IMR-90 (cell line): ENCODE data around the gene MMS19. TPM values are rescaled to one million over a fixed set of nuclear protein-coding genes. Genes with fewer than 3 reads are reported as not detected.

ENCODE experiments used
- ATAC-seq: fragments of 200-7000 bp; cut with Tn5 transposase; 2 replicates; pipeline ENCODE4 v1.9.1; 2020; ENCODE audit warnings: low read depth, mild to moderate bottlenecking, moderate library complexity
- BruUV-seq: library from RNA; stranded (reverse); fragments of 400-500 nt; replicated peaks from 2 replicates; lab custom pipeline; 2021; lab: Mats Ljungman, UMichigan
- CTCF ChIA-PET: fragments of 300-600 bp; formaldehyde crosslinking; extraction: SDS; loops from one replicate; lab custom pipeline; 2021; ENCODE audit warnings: antibody characterized with exemption; lab: Yijun Ruan, JAX
- POLR2A ChIA-PET: fragments of 300-600 bp; sonication (Branson Sonifier 250); formaldehyde crosslinking; loops from one replicate; lab custom pipeline; 2022; ENCODE audit warnings: antibody characterized with exemption; ENCODE audit not compliant: unreplicated experiment; lab: Charles Lee
- DNase-seq: peaks from one replicate; pipeline ENCODE4 v3.0.0; 2013
- H2AFZ ChIP-seq: replicated peaks from 2 replicates; pipeline ENCODE3; 2013; ENCODE audit warnings: low read length, mild to moderate bottlenecking; ENCODE audit not compliant: poor library complexity
- H2AK5ac ChIP-seq: 2 replicates; pipeline ENCODE4 v1.6.1; 2013; ENCODE audit warnings: low read depth, low read length, inconsistent platforms
- H2AK9ac ChIP-seq: replicated peaks from 2 replicates; pipeline ENCODE3; 2013; ENCODE audit warnings: mild to moderate bottlenecking, low read depth, low read length, moderate library complexity; ENCODE audit not compliant: poor library complexity
- H2BK120ac ChIP-seq: 2 replicates; pipeline ENCODE4 v1.6.1; 2013; ENCODE audit warnings: low read depth, low read length, inconsistent platforms
- H2BK15ac ChIP-seq: 3 replicates; pipeline ENCODE4 v1.6.1; 2013; ENCODE audit warnings: low read depth, low read length, inconsistent platforms
- H2BK20ac ChIP-seq: 2 replicates; pipeline ENCODE4 v1.6.1; 2013; ENCODE audit warnings: low read depth, mild to moderate bottlenecking, inconsistent platforms, low read length, moderate library complexity
- H2BK5ac ChIP-seq: 2 replicates; pipeline ENCODE4 v1.6.1; 2013; ENCODE audit warnings: mild to moderate bottlenecking, low read depth, low read length, inconsistent platforms; ENCODE audit not compliant: poor library complexity, severe bottlenecking
- H3K14ac ChIP-seq: replicated peaks from 2 replicates; pipeline ENCODE4 v1.6.1; 2013; ENCODE audit warnings: low read depth, low read length, inconsistent platforms
- H3K18ac ChIP-seq: 2 replicates; pipeline ENCODE4 v1.6.1; 2013; ENCODE audit warnings: low read depth, low read length, control low read depth
- H3K23ac ChIP-seq: 2 replicates; pipeline ENCODE4 v1.6.1; 2013; ENCODE audit warnings: low read depth, low read length, inconsistent platforms
- H3K27ac ChIP-seq: 2 replicates; pipeline ENCODE4 v1.5.1; 2013; ENCODE audit warnings: mild to moderate bottlenecking, control low read depth, low read length; ENCODE audit not compliant: insufficient read depth
- H3K27me3 ChIP-seq: 2 replicates; pipeline ENCODE4 v1.6.1; 2013; ENCODE audit warnings: low read length; ENCODE audit not compliant: control insufficient read depth, insufficient read depth
- H3K36me3 ChIP-seq: 2 replicates; pipeline ENCODE4 v1.6.1; 2013; ENCODE audit warnings: low read length, mixed read lengths; ENCODE audit not compliant: control insufficient read depth, insufficient read depth
- H3K4ac ChIP-seq: 2 replicates; pipeline ENCODE4 v1.6.1; 2013; ENCODE audit warnings: low read depth, low read length, inconsistent platforms
- H3K4me1 ChIP-seq: 2 replicates; pipeline ENCODE4 v1.6.1; 2013; ENCODE audit warnings: low read length, mixed read lengths; ENCODE audit not compliant: control insufficient read depth, insufficient read depth
- H3K4me2 ChIP-seq: 2 replicates; pipeline ENCODE4 v1.6.1; 2013; ENCODE audit warnings: low read depth, mild to moderate bottlenecking, control low read depth, low read length, moderate library complexity
- H3K4me3 ChIP-seq: 2 replicates; pipeline ENCODE4 v1.5.1; 2013; ENCODE audit warnings: low read depth, mild to moderate bottlenecking, control low read depth, low read length, moderate library complexity; ENCODE audit not compliant: insufficient read depth
- H3K56ac ChIP-seq: 2 replicates; pipeline ENCODE4 v1.6.1; 2013; ENCODE audit warnings: low read length, inconsistent platforms; ENCODE audit not compliant: insufficient read depth; ENCODE audit errors: extremely low read depth
- H3K79me1 ChIP-seq, 2 experiments: 2 replicates each; pipeline ENCODE4 v1.6.1; 2013; ENCODE audit warnings: low read length in 2 of 2, inconsistent platforms in 1 of 2, low read depth in 1 of 2
- H3K9ac ChIP-seq: 2 replicates; pipeline ENCODE4 v1.6.1; 2013; ENCODE audit warnings: low read depth, low read length, control low read depth
- H3K9me1 ChIP-seq: 2 replicates; pipeline ENCODE4 v1.6.1; 2013; ENCODE audit warnings: low read length, inconsistent platforms; ENCODE audit not compliant: insufficient read depth
- H3K9me3 ChIP-seq: 2 replicates; pipeline ENCODE4 v1.6.1; 2013; ENCODE audit warnings: low read length; ENCODE audit not compliant: control insufficient read depth, insufficient read depth
- H4K20me1 ChIP-seq: 2 replicates; pipeline ENCODE4 v1.6.1; 2013; ENCODE audit warnings: low read length, inconsistent platforms; ENCODE audit not compliant: insufficient read depth
- H4K5ac ChIP-seq: 2 replicates; pipeline ENCODE4 v1.6.1; 2013; ENCODE audit warnings: mild to moderate bottlenecking, low read depth, low read length, control low read depth
- H4K8ac ChIP-seq, 2 experiments: 2 replicates each; pipeline ENCODE4 v1.6.1; 2013; ENCODE audit warnings: low read depth in 2 of 2, low read length in 2 of 2, control low read depth in 1 of 2, inconsistent platforms in 1 of 2
- H4K91ac ChIP-seq: 2 replicates; pipeline ENCODE4 v1.6.1; 2013; ENCODE audit warnings: low read depth, low read length, inconsistent platforms; ENCODE audit not compliant: insufficient read depth
- CEBPB ChIP-seq: IDR thresholded peaks from 2 replicates; pipeline ENCODE4 v1.6.1; 2012; ENCODE audit warnings: low read depth, low read length, improper control_type of control experiment
- FOS ChIP-seq: fragments of 150-350 bp; IDR thresholded peaks from 2 replicates; pipeline ENCODE4 v1.6.1; 2016; ENCODE audit warnings: low read depth, low read length
- MAFK ChIP-seq: IDR thresholded peaks from 2 replicates; pipeline ENCODE4 v1.6.1; 2012; ENCODE audit warnings: low read depth, low read length, improper control_type of control experiment
- MAZ ChIP-seq: IDR thresholded peaks from 2 replicates; pipeline ENCODE4 v1.6.1; 2012; ENCODE audit warnings: low read depth, mild to moderate bottlenecking, low read length, improper control_type of control experiment, moderate library complexity, borderline replicate concordance
- NFE2L2 ChIP-seq: fragments of 150-350 bp; IDR thresholded peaks from 2 replicates; pipeline ENCODE4 v1.6.1; 2016; ENCODE audit warnings: low read depth, mild to moderate bottlenecking, low read length
- POLR2A ChIP-seq: IDR thresholded peaks from 2 replicates; pipeline ENCODE4 v1.6.1; 2012; ENCODE audit warnings: mild to moderate bottlenecking, low read depth, low read length
- RFX5 ChIP-seq: IDR thresholded peaks from 2 replicates; pipeline ENCODE4 v1.8.0; 2012; ENCODE audit warnings: low read depth, mild to moderate bottlenecking, low read length, moderate library complexity
- WGBS, 2 experiments: methylation state at CpG; one replicate each; pipeline versions ENCODE4 v1.1.5 to v1.1.7; 2013; ENCODE audit warnings: missing lambda C conversion rate in 2 of 2; ENCODE audit not compliant: insufficient read length in 1 of 2; ENCODE audit errors: extremely low coverage in 2 of 2; 5-methylcytosine and 5-hydroxymethylcytosine counted together
- dilution Hi-C: fragments of 300-500 bp; cut with HindIII; formaldehyde crosslinking; loops from one replicate; pipeline ENCODE4 v1.14.3; 2018; ENCODE audit warnings: low sequenced_read_pairs; ENCODE audit not compliant: unreplicated experiment
- in situ Hi-C: fragments of 300-500 bp; cut with MboI; formaldehyde crosslinking; loops from 3 replicates; pipeline ENCODE4 v1.14.3; 2019; ENCODE audit warnings: low sequenced_read_pairs, inconsistent platforms, mixed read lengths
- intact Hi-C: fragments of 100-400 bp; cut with micrococcal nuclease; formaldehyde crosslinking; loops from 2 replicates; pipeline ENCODE4 v1.10.0; 2022
- polyA plus RNA-seq, 3 experiments: library from polyadenylated mRNA; depleted of rRNA; stranded (reverse); fragments of >200 nt; gene quantifications; 2 replicates each; pipeline ENCODE4 v1.2.3, GENCODE V29; 2012; ENCODE audit warnings: low replicate concordance in 1 of 3
- total RNA-seq: library from RNA; depleted of rRNA; stranded (reverse); fragments of >200 nt; gene quantifications from 2 replicates; pipeline ENCODE4 v1.2.3, GENCODE V29; 2012

MMS19 gene
- total and polyA plus RNA-seq, 2 of the 4 experiments (the other 2 are of a cell fraction) = 70.1 to 72.7 TPM

DNA sequence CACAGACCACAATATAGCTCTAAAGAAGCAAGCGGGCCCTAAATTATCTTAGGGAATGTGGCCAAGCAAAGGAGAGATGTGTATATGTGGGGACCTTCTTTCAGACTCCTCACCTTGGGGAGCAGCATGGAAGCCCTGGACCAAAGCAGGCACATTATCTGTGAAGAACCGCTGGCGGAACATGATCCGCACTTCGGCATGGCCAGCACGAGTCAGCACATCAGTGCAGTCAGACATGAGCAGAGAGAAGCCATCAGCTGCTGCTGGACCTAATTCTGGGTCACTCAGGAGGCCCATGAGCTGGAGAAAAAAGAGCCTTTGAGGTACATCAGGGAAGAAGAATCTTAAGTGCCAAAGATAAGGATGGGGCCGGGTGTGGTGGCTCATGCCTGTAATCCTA lies 38.3 kb downstream of the MMS19 start:
- Histone ChIP-seq H4K5ac (no peak overlapping the region), H2BK15ac (no peak overlapping the region), H3K14ac (no peak overlapping the region), H3K9ac (no peak overlapping the region), H3K27me3 (no peaks in the 10 kb centered on the region), H2AK5ac (no peak overlapping the region), H3K36me3 (peaks cover 79% of the 10 kb centered on the region), H2BK20ac (no peak overlapping the region), H3K18ac (no peak overlapping the region), H4K8ac (no peak overlapping the region), H2BK5ac (no peak overlapping the region), H2BK120ac (no peak overlapping the region), H3K27ac (no peak overlapping the region), H3K9me1 (no peaks in the 10 kb centered on the region), H2AK9ac (no peak overlapping the region), H3K79me1 (peaks cover 13 to 39% of the 10 kb centered on the region in 2 experiments; a peak in 3 of 4 replicates), H3K56ac (no peak overlapping the region), H3K4me3 (no peak overlapping the region), H3K4me2 (no peak overlapping the region), H2AFZ (no peak overlapping the region), H3K4ac (no peak overlapping the region), H3K4me1 (peaks cover 5% of the 10 kb centered on the region; the same call in 1 of the 2 replicates), H3K9me3 (no peaks in the 10 kb centered on the region), H3K23ac (no peak overlapping the region), H4K91ac (no peak overlapping the region), H4K20me1 (peaks cover 11% of the 10 kb centered on the region)
- DNase-seq (no peak), ATAC-seq (no peak)
- intact Hi-C loops (no loop called here), in situ Hi-C loops (loop anchor here (5.0 kb wide), 1 partner anchor 92 kb away; no protein-coding TSS in a partner anchor), dilution Hi-C loops (no loop called here)
- ChIA-PET POLR2A (no interaction called here), CTCF (interaction anchor here (1.0 kb wide), 2 partner anchors 15 to 90 kb away, joined by 3 read pairs; no protein-coding TSS in a partner anchor)
- TF ChIP-seq MAZ (no peak), CEBPB (no peak), MAFK (no peak), RFX5 (no peak), POLR2A (no peak), NFE2L2 (no peak), FOS (no peak)
- no TSS peak for BruUV-seq
- 88% methylated on average over 6 of the region's 7 CpGs; no CpG with 5 or more reads in 1 of the 2 experiments for WGBS, 2 experiments
